GM21528 (cell line): Measurements from ENCODE around the gene SMYD1.
"Not testable (repeated sequence)": the region's sequence is repeated elsewhere in the genome, so short reads cannot be mapped to it uniquely, and the experiment has no call there.

Experiments
- ATAC-seq: cut with Tn5 transposase; IDR thresholded peaks from one replicate; pipeline ENCODE4 v1.9.1; 2021; ENCODE audit warnings: mild to moderate bottlenecking, moderate library complexity; ENCODE audit not compliant: unreplicated experiment, low FRiP score

The SMYD1 gene

GRCh38 chr2:88067598-88067997, at the start of gene SMYD1:
TSS of gene SMYD1 (plus strand) at chr2:88067825. CDS start at chr2:88067865, 40 bp downstream.
- no peak for ATAC-seq

- ATAC-seq: not testable (repeated sequence)
Measured at GRCh38 chr2:88018077-88018805, 49.4 kb upstream of the SMYD1 start.

GRCh38 chr2:88018909-88019308, 48.7 kb upstream of the SMYD1 start:
- no peak for ATAC-seq

- no peak for ATAC-seq
Measured at GRCh38 chr2:88019985-88020384, 47.6 kb upstream of the SMYD1 start.

GRCh38 chr2:88022669-88022921, 45.0 kb upstream of the SMYD1 start:
- ATAC-seq: no peak

GRCh38 chr2:88024509-88024908, 43.1 kb upstream of the SMYD1 start:
- ATAC-seq: no peak

- no peak for ATAC-seq
Measured at GRCh38 chr2:88027697-88028389, 39.8 kb upstream of the SMYD1 start.

GRCh38 chr2:88028931-88029330, 38.7 kb upstream of the SMYD1 start:
- no peak for ATAC-seq

GRCh38 chr2:88032070-88032702, 35.4 kb upstream of the SMYD1 start:
- ATAC-seq: no peak

GRCh38 chr2:88036182-88036581, 31.4 kb upstream of the SMYD1 start:
- no peak for ATAC-seq

GRCh38 chr2:88036606-88037005, 31.0 kb upstream of the SMYD1 start:
- no peak for ATAC-seq

- ATAC-seq: no peak
Measured at GRCh38 chr2:88038263-88039105, 29.1 kb upstream of the SMYD1 start.

GRCh38 chr2:88042476-88042875, 25.1 kb upstream of the SMYD1 start:
- no peak for ATAC-seq

- ATAC-seq: not testable (repeated sequence)
Measured at GRCh38 chr2:88045561-88045960, 22.1 kb upstream of the SMYD1 start.

GRCh38 chr2:88048541-88048940, 19.1 kb upstream of the SMYD1 start:
- no peak for ATAC-seq

- no peak for ATAC-seq
Measured at GRCh38 chr2:88049622-88050021, 18.0 kb upstream of the SMYD1 start.

GRCh38 chr2:88051792-88052191, 15.8 kb upstream of the SMYD1 start:
- no peak for ATAC-seq

- no peak for ATAC-seq
Measured at GRCh38 chr2:88053296-88053695, 14.3 kb upstream of the SMYD1 start.

GRCh38 chr2:88053934-88054781, 13.5 kb upstream of the SMYD1 start:
- ATAC-seq: no peak

GRCh38 chr2:88054782-88055370, 12.7 kb upstream of the SMYD1 start:
- no peak for ATAC-seq
